ENCODE data around the gene DUSP16.
"Not testable (repeated sequence)": the region's sequence is repeated elsewhere in the genome, so short reads cannot be mapped to it uniquely, and the experiment has no call there.

The DUSP16 gene

GRCh38 chr12:12488296-12488695 lies 74.4 kb downstream of the DUSP16 start:
- no peak for DNase-seq

GRCh38 chr12:12487490-12487889 lies 75.2 kb downstream of the DUSP16 start:
- no peak for DNase-seq

GRCh38 chr12:12486661-12487240 lies 75.9 kb downstream of the DUSP16 start:
- DNase-seq: no peak

- DNase-seq: no peak
Measured at GRCh38 chr12:12483438-12483837, 79.2 kb downstream of the DUSP16 start.

- DNase-seq: no peak
Measured at GRCh38 chr12:12482959-12483358, 79.7 kb downstream of the DUSP16 start.

- no peak for DNase-seq
Measured at GRCh38 chr12:12482150-12482761, 80.4 kb downstream of the DUSP16 start.

- no peak for DNase-seq
Measured at GRCh38 chr12:12481631-12482030, 81.0 kb downstream of the DUSP16 start.

- DNase-seq: no peak
Measured at GRCh38 chr12:12480074-12480473, 82.6 kb downstream of the DUSP16 start.

GRCh38 chr12:12477532-12477890 lies 85.2 kb downstream of the DUSP16 start:
- no peak for DNase-seq

- no peak for DNase-seq
Measured at GRCh38 chr12:12476857-12477531, 85.7 kb downstream of the DUSP16 start.

GRCh38 chr12:12474931-12475795 lies 87.5 kb downstream of the DUSP16 start:
- no peak for DNase-seq

- DNase-seq: no peak
Measured at GRCh38 chr12:12474471-12474928, 88.2 kb downstream of the DUSP16 start.

GRCh38 chr12:12473223-12473622 lies 89.4 kb downstream of the DUSP16 start:
- DNase-seq: no peak

- DNase-seq: not testable (repeated sequence)
Measured at GRCh38 chr12:12471982-12472961, 90.4 kb downstream of the DUSP16 start.

- no peak for DNase-seq
Measured at GRCh38 chr12:12470751-12471306, 91.8 kb downstream of the DUSP16 start.

GRCh38 chr12:12469386-12469785 lies 93.3 kb downstream of the DUSP16 start:
- DNase-seq: no peak

- DNase-seq: no peak
Measured at GRCh38 chr12:12468575-12468974, 94.1 kb downstream of the DUSP16 start.

GRCh38 chr12:12467688-12468261 lies 94.9 kb downstream of the DUSP16 start:
- no peak for DNase-seq

- DNase-seq: no peak
Measured at GRCh38 chr12:12467264-12467663, 95.4 kb downstream of the DUSP16 start.

- DNase-seq: no peak
Measured at GRCh38 chr12:12466157-12466556, 96.5 kb downstream of the DUSP16 start.

GRCh38 chr12:12465522-12465921 lies 97.1 kb downstream of the DUSP16 start:
- DNase-seq: no peak

Measured in SHP77 (cell line).